ENCODE results near the gene KPTN.

DNA sequence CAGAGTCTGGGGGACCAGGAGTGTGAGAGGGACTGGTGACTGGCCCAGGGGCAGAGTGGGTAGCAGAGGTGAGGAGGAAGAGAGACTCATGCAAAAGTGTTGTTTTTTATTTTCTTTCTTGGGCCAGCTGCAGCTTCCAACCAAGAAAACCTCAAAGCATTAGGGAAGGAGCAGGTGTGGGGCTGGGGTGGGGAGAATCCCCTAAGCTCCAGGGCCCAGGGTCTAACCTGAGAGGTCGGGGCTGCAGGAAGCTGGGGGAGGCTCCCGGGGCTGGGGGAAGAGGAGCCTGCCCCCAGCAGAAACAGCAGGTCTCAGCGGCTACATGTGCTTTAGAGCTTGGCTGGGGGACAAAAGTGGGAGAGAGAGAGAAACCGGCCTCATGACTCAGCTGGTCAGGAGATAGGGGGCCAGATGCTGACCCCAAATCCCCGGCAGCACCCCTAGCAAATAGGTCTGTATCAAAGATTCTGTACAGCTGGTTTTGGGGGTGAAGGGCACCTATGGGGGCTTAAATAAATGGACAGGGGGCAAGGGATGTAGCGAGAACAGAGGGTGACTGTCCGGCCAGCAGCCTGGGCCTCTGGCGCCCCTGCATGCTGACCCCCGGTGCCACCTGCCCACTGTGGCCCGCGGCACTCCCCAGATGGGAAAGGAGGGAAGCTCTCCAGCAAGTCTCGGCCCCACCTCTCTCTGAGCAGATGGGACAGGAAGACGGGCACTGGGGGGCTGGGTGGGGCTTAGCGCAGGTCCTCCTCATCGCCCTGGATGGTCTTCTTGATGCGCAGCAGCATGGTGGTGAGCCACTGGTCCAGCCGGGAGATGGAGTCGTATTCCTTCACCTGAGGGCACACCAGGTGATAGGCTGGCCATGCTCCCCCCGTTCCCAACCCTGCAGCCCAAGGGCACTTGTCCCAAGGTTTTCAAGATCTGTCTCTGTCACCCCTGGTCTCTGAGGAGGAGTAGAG is 3.8 kb upstream of the KPTN start:
- TF ChIP-seq CTCF (conservative IDR thresholded peaks at IDR 0.05; ENCODE audit: low read depth, low read length): no peak
- no peak for TF ChIP-seq EZH2 (IDR thresholded peaks at IDR 0.05; ENCODE audit: low read length, unreplicated experiment)
- TF ChIP-seq EZH2phosphoT487 (IDR thresholded peaks at IDR 0.05; ENCODE audit: borderline replicate concordance, low read length): no peak

Measured in PC-3 (cell line).